Dendritic cell treated with granulocyte-macrophage colony-stimulating factor and Interleukin-4, amounts not matched to agents 40 ng/mL and 50 ng/mL, for 4 days (primary cell): ENCODE results near the gene LECT2.

Experiments used
- H3K27ac Mint-ChIP-seq: one replicate; pipeline ENCODE4 v1.8.0; 2022; ENCODE audit warnings: mild to moderate bottlenecking, mixed read lengths
- H3K27me3 Mint-ChIP-seq: one replicate; pipeline ENCODE4 v1.8.0; 2022; ENCODE audit warnings: mild to moderate bottlenecking, mixed read lengths
- H3K36me3 Mint-ChIP-seq: one replicate; pipeline ENCODE4 v1.8.0; 2022; ENCODE audit warnings: low read depth, mixed read lengths
- H3K4me1 Mint-ChIP-seq: one replicate; pipeline ENCODE4 v1.8.0; 2022; ENCODE audit warnings: low read depth, mixed read lengths
- H3K4me3 Mint-ChIP-seq: one replicate; pipeline ENCODE4 v1.8.0; 2022; ENCODE audit warnings: mild to moderate bottlenecking, moderate library complexity, mixed read lengths
- H3K9me3 Mint-ChIP-seq: one replicate; pipeline ENCODE4 v1.8.0; 2022; ENCODE audit warnings: mixed read lengths
- intact Hi-C: fragments of 100-400 bp; cut with micrococcal nuclease; formaldehyde crosslinking; loops from one replicate; pipeline ENCODE4 v1.15.0; 2022

Gene LECT2

GRCh38 chr5:135942202-135942771, 12.5 kb downstream of the LECT2 start:
- intact Hi-C loops, result loop anchor here (5.0 kb wide), 1 partner anchor 230 kb away; no protein-coding TSS in a partner anchor
- peaks cover 30% of the 10 kb centered on the region for H3K27me3 Mint-ChIP-seq
- no peak overlapping the region for H3K27ac Mint-ChIP-seq
- no peak overlapping the region for H3K4me3 Mint-ChIP-seq
- H3K4me1 Mint-ChIP-seq, result peaks cover 7% of the 10 kb centered on the region
- H3K36me3 Mint-ChIP-seq, result no peaks in the 10 kb centered on the region
- H3K9me3 Mint-ChIP-seq, result no peaks in the 10 kb centered on the region

- H3K4me3 Mint-ChIP-seq, result no peak overlapping the region
- no peaks in the 10 kb centered on the region for H3K36me3 Mint-ChIP-seq
- H3K4me1 Mint-ChIP-seq, result peaks cover 7% of the 10 kb centered on the region
- H3K9me3 Mint-ChIP-seq, result no peaks in the 10 kb centered on the region
- intact Hi-C loops, result loop anchor here (5.0 kb wide), 1 partner anchor 231 kb away; no protein-coding TSS in a partner anchor
- H3K27me3 Mint-ChIP-seq, result peaks cover 30% of the 10 kb centered on the region
- H3K27ac Mint-ChIP-seq, result no peak overlapping the region
Observed at GRCh38 chr5:135941711-135942110, 13.1 kb downstream of the LECT2 start.

GRCh38 chr5:135937245-135937911, 17.4 kb downstream of the LECT2 start:
- no peak overlapping the region for H3K4me3 Mint-ChIP-seq
- intact Hi-C loops, result loop anchor here (5.0 kb wide), 1 partner anchor 45 kb away; no protein-coding TSS in a partner anchor
- H3K27ac Mint-ChIP-seq, result no peak overlapping the region
- H3K36me3 Mint-ChIP-seq, result no peaks in the 10 kb centered on the region
- peaks cover 43% of the 10 kb centered on the region for H3K27me3 Mint-ChIP-seq
- peaks cover 3% of the 10 kb centered on the region for H3K4me1 Mint-ChIP-seq
- H3K9me3 Mint-ChIP-seq, result no peaks in the 10 kb centered on the region

- Mint-ChIP-seq H3K9me3 (no peaks in the 10 kb centered on the region), H3K27ac (no peak overlapping the region), H3K4me3 (no peak overlapping the region), H3K27me3 (peaks cover 54% of the 10 kb centered on the region), H3K4me1 (peaks cover 5% of the 10 kb centered on the region), H3K36me3 (no peaks in the 10 kb centered on the region)
- intact Hi-C loops, result loop anchor here (5.0 kb wide), 1 partner anchor 43 kb away; no protein-coding TSS in a partner anchor
Observed at GRCh38 chr5:135934939-135935338, 19.8 kb downstream of the LECT2 start.

GRCh38 chr5:135930949-135931295, 23.9 kb downstream of the LECT2 start:
- intact Hi-C loops, result no loop called here
- Mint-ChIP-seq H3K36me3 (no peaks in the 10 kb centered on the region), H3K27ac (no peak overlapping the region), H3K9me3 (no peaks in the 10 kb centered on the region), H3K4me1 (peaks cover 5% of the 10 kb centered on the region), H3K27me3 (peaks cover 70% of the 10 kb centered on the region), H3K4me3 (no peak overlapping the region)

GRCh38 chr5:135930029-135930948, 24.5 kb downstream of the LECT2 start:
- peak overlapping the region; percentile 44 for H3K4me3 Mint-ChIP-seq
- intact Hi-C loops, result no loop called here
- H3K27me3 Mint-ChIP-seq, result peaks cover 69% of the 10 kb centered on the region
- H3K9me3 Mint-ChIP-seq, result no peaks in the 10 kb centered on the region
- H3K27ac Mint-ChIP-seq, result no peak overlapping the region
- no peaks in the 10 kb centered on the region for H3K36me3 Mint-ChIP-seq
- H3K4me1 Mint-ChIP-seq, result peaks cover 5% of the 10 kb centered on the region

GRCh38 chr5:135921388-135921787, 33.4 kb downstream of the LECT2 start:
- no peaks in the 10 kb centered on the region for H3K4me1 Mint-ChIP-seq
- H3K9me3 Mint-ChIP-seq, result no peaks in the 10 kb centered on the region
- H3K36me3 Mint-ChIP-seq, result no peaks in the 10 kb centered on the region
- peaks cover 53% of the 10 kb centered on the region for H3K27me3 Mint-ChIP-seq
- intact Hi-C loops, result no loop called here
- no peak overlapping the region for H3K27ac Mint-ChIP-seq
- no peak overlapping the region for H3K4me3 Mint-ChIP-seq

GRCh38 chr5:135920199-135920598, 34.6 kb downstream of the LECT2 start:
- peaks cover 46% of the 10 kb centered on the region for H3K27me3 Mint-ChIP-seq
- H3K4me1 Mint-ChIP-seq, result no peaks in the 10 kb centered on the region
- H3K4me3 Mint-ChIP-seq, result no peak overlapping the region
- intact Hi-C loops, result no loop called here
- no peaks in the 10 kb centered on the region for H3K36me3 Mint-ChIP-seq
- H3K9me3 Mint-ChIP-seq, result no peaks in the 10 kb centered on the region
- no peak overlapping the region for H3K27ac Mint-ChIP-seq

GRCh38 chr5:135916638-135917263, 38.0 kb downstream of the LECT2 start:
- no peak overlapping the region for H3K4me3 Mint-ChIP-seq
- H3K9me3 Mint-ChIP-seq, result no peaks in the 10 kb centered on the region
- H3K4me1 Mint-ChIP-seq, result no peaks in the 10 kb centered on the region
- no peak overlapping the region for H3K27ac Mint-ChIP-seq
- intact Hi-C loops, result no loop called here
- peaks cover 44% of the 10 kb centered on the region for H3K27me3 Mint-ChIP-seq
- no peaks in the 10 kb centered on the region for H3K36me3 Mint-ChIP-seq

- Mint-ChIP-seq H3K36me3 (no peaks in the 10 kb centered on the region), H3K27me3 (peaks cover 53% of the 10 kb centered on the region), H3K4me3 (no peak overlapping the region), H3K27ac (no peak overlapping the region), H3K9me3 (no peaks in the 10 kb centered on the region), H3K4me1 (no peaks in the 10 kb centered on the region)
- intact Hi-C loops, result no loop called here
Observed at GRCh38 chr5:135915466-135916001, 39.2 kb downstream of the LECT2 start.

GRCh38 chr5:135913713-135914626, 40.8 kb downstream of the LECT2 start:
- Mint-ChIP-seq H3K4me1 (no peaks in the 10 kb centered on the region), H3K27ac (no peak overlapping the region), H3K36me3 (no peaks in the 10 kb centered on the region), H3K4me3 (no peak overlapping the region), H3K9me3 (no peaks in the 10 kb centered on the region), H3K27me3 (peaks cover 62% of the 10 kb centered on the region)
- intact Hi-C loops, result no loop called here

GRCh38 chr5:135905144-135905543, 49.6 kb downstream of the LECT2 start:
- H3K27ac Mint-ChIP-seq, result no peak overlapping the region

GRCh38 chr5:135901633-135902032, 53.1 kb downstream of the LECT2 start:
- Mint-ChIP-seq H3K36me3 (no peaks in the 10 kb centered on the region), H3K4me3 (no peak overlapping the region), H3K27me3 (peaks cover 48% of the 10 kb centered on the region), H3K9me3 (no peaks in the 10 kb centered on the region), H3K27ac (no peak overlapping the region), H3K4me1 (no peaks in the 10 kb centered on the region)
- intact Hi-C loops, result no loop called here

More at GRCh38 chr5:135905144-135905543, 49.6 kb downstream of the LECT2 start:
- no peaks in the 10 kb centered on the region for H3K4me1 Mint-ChIP-seq
- intact Hi-C loops, result no loop called here
- H3K9me3 Mint-ChIP-seq, result no peaks in the 10 kb centered on the region
- H3K27me3 Mint-ChIP-seq, result peaks cover 49% of the 10 kb centered on the region
- no peaks in the 10 kb centered on the region for H3K36me3 Mint-ChIP-seq
- no peak overlapping the region for H3K4me3 Mint-ChIP-seq
